Fibroblast of lung (primary cell): ENCODE results near the gene SRRD. TPM values are rescaled to one million over a fixed set of nuclear protein-coding genes. Genes with fewer than 3 reads are reported as not detected.
A peak's percentile ranks its signal among the peaks of the same experiment; 100 is the strongest.

ENCODE experiments used
- DNase-seq, 2 donors: peaks; one replicate each; pipeline versions ENCODE4 v3.0.0 to v3.0.0-alpha.2; 2010; ENCODE audit warnings: low read depth in 2 of 2
- H2AFZ ChIP-seq: 2 replicates; pipeline ENCODE4 v1.5.1; 2012; ENCODE audit warnings: low read length, control low read depth, inconsistent platforms
- H3K27ac ChIP-seq: 2 replicates; pipeline ENCODE4 v1.5.1; 2011; ENCODE audit warnings: low read length, control low read depth; ENCODE audit not compliant: insufficient read depth
- H3K27me3 ChIP-seq: 2 replicates; pipeline ENCODE4 v1.5.1; 2011; ENCODE audit warnings: mild to moderate bottlenecking, low read length; ENCODE audit not compliant: control insufficient read depth, insufficient read depth
- H3K36me3 ChIP-seq: 2 replicates; pipeline ENCODE4 v1.5.1; 2011; ENCODE audit warnings: low read length; ENCODE audit not compliant: control insufficient read depth, insufficient read depth
- H3K4me1 ChIP-seq: 2 replicates; pipeline ENCODE4 v1.5.1; 2011; ENCODE audit warnings: low read length; ENCODE audit not compliant: control insufficient read depth, insufficient read depth; ENCODE audit errors: extremely low read depth
- H3K4me2 ChIP-seq: 2 replicates; pipeline ENCODE4 v1.5.1; 2011; ENCODE audit warnings: low read length, control low read depth; ENCODE audit not compliant: insufficient read depth; ENCODE audit errors: extremely low read depth
- H3K4me3 ChIP-seq, 4 experiments: fragments of 200-600 bp in 1 of 4; sonication (generic) in 1 of 4; replicated peaks in 1 of 4; 2 replicates each; pipeline ENCODE4 v1.5.1; 2011 to 2016; ENCODE audit warnings: low read length in 4 of 4, low read depth in 3 of 4, mild to moderate bottlenecking in 3 of 4, control low read depth in 2 of 4, inconsistent platforms in 1 of 4, mixed read lengths in 1 of 4; ENCODE audit not compliant: insufficient read depth in 1 of 4; ENCODE audit errors: control extremely low read depth in 1 of 4
- H3K79me2 ChIP-seq: 2 replicates; pipeline ENCODE4 v1.5.1; 2012; ENCODE audit warnings: mild to moderate bottlenecking, low read length, inconsistent platforms; ENCODE audit not compliant: control insufficient read depth, insufficient read depth
- H3K9ac ChIP-seq: 2 replicates; pipeline ENCODE4 v1.5.1; 2011; ENCODE audit warnings: mild to moderate bottlenecking, low read length, control low read depth; ENCODE audit not compliant: insufficient read depth
- H3K9me3 ChIP-seq: 2 replicates; pipeline ENCODE4 v1.5.1; 2012; ENCODE audit warnings: low read depth, low read length; ENCODE audit not compliant: control insufficient read depth, insufficient read depth
- H4K20me1 ChIP-seq: 2 replicates; pipeline ENCODE4 v1.5.1; 2011; ENCODE audit warnings: low read length; ENCODE audit not compliant: control insufficient read depth, insufficient read depth; ENCODE audit errors: extremely low read depth
- EZH2 ChIP-seq: IDR thresholded peaks from 2 replicates; pipeline ENCODE4 v1.5.1; 2012; ENCODE audit warnings: low read length, control low read depth, mild to moderate bottlenecking; ENCODE audit errors: missing control alignments
- polyA plus RNA-seq, 2 donors: library from polyadenylated mRNA; depleted of rRNA in 1 of 2; stranded (reverse) in 1 of 2; unstranded in 1 of 2; fragments of >200 nt; gene quantifications; 2 replicates each; pipeline ENCODE4 v1.2.1, GENCODE V29; 2011 to 2012; ENCODE audit warnings: missing spikeins in 1 of 2
- total RNA-seq: library from RNA; depleted of rRNA; stranded (reverse); fragments of >200 nt; gene quantifications from 2 replicates; pipeline ENCODE4 v1.2.1, GENCODE V29; 2014
- TF ChIP-seq, protein P1 (sequence below), 2 donors: IDR thresholded peaks in 1 of 2; conservative IDR thresholded peaks in 1 of 2; 1 replicate in 1 of 2; 2 replicates in 1 of 2; pipeline ENCODE4 v1.5.1; 2011 to 2012; ENCODE audit warnings: low read length in 2 of 2, control low read depth in 1 of 2, inconsistent platforms in 1 of 2, low read depth in 1 of 2, mild to moderate bottlenecking in 1 of 2

Gene SRRD
- total and polyA plus RNA-seq, 2 donors (not counting 1 experiment from before 2014, with no cell fraction given), result 7.9 to 30.0 TPM

DNA sequence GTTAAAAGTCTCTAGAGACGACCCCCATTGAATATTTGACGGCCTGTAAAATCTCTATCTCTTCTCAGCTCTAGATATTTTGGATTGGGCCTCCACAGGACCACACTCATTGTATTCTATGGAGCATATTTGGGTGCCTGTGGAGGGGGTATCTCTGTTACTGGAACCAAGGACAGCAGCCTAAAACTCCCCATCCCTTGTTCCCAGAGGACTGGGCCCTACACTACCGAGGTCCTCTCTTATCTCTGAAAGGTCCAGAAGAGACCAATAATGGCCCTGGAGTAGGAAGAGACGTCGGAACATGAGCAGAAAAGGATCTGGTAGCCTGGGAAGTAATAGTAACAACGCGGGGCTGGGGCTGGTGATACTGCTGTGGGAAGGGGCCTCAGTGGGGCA lies 636 bp upstream of the SRRD start:
- peak overlapping the region; percentile 86 for H2AFZ ChIP-seq

DNA sequence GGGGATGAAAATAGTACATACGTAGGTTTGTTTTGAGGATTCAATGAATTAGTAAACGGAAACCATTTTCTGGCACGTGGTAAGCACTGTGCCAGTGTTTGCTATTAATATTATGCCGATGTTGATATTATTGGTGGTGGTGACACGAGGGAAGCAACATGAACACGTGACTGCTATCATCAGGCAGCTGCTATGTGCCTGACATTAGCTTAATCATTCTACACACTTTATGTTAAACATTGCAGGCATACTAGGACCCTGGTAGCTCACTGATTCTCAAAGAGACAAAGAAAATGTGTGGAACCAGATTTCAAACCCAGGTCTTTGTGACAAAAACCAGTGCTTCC lies 656 bp downstream of the SRRD start:
- TF ChIP-seq, protein P1, sequence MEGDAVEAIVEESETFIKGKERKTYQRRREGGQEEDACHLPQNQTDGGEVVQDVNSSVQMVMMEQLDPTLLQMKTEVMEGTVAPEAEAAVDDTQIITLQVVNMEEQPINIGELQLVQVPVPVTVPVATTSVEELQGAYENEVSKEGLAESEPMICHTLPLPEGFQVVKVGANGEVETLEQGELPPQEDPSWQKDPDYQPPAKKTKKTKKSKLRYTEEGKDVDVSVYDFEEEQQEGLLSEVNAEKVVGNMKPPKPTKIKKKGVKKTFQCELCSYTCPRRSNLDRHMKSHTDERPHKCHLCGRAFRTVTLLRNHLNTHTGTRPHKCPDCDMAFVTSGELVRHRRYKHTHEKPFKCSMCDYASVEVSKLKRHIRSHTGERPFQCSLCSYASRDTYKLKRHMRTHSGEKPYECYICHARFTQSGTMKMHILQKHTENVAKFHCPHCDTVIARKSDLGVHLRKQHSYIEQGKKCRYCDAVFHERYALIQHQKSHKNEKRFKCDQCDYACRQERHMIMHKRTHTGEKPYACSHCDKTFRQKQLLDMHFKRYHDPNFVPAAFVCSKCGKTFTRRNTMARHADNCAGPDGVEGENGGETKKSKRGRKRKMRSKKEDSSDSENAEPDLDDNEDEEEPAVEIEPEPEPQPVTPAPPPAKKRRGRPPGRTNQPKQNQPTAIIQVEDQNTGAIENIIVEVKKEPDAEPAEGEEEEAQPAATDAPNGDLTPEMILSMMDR (conservative IDR thresholded peaks at IDR 0.05 in 1 of 2, IDR thresholded peaks at IDR 0.05 in 1 of 2; ENCODE audit: low read depth in 1 of 2, low read length in 2 of 2), result no peak
- TF ChIP-seq EZH2, result no peak
- peak in 1 of 2 donors; percentile 23 for DNase-seq
- peaks cover 9% of the 10 kb centered on the region for H3K4me1 ChIP-seq
- H3K4me2 ChIP-seq, result peak overlapping the region; percentile 96
- H3K9me3 ChIP-seq, result no peaks in the 10 kb centered on the region
- H3K9ac ChIP-seq, result peak overlapping the region; percentile 21
- H3K27me3 ChIP-seq, result no peaks in the 10 kb centered on the region
- peak overlapping the region; percentile 77 to 96 (median 94) for H3K4me3 ChIP-seq
- no peaks in the 10 kb centered on the region for H4K20me1 ChIP-seq
- peaks cover 15% of the 10 kb centered on the region for H3K79me2 ChIP-seq
- H3K36me3 ChIP-seq, result peaks cover 4% of the 10 kb centered on the region
- peak overlapping the region; percentile 93 for H3K27ac ChIP-seq
- H2AFZ ChIP-seq, result peak overlapping the region; percentile 27

More for the DNA sequence above, 636 bp upstream of the SRRD start:
- H3K79me2 ChIP-seq, result peaks cover 15% of the 10 kb centered on the region
- peak overlapping the region; percentile 95 for H3K9ac ChIP-seq
- H3K4me1 ChIP-seq, result peaks cover 9% of the 10 kb centered on the region
- H4K20me1 ChIP-seq, result no peaks in the 10 kb centered on the region
- no peaks in the 10 kb centered on the region for H3K9me3 ChIP-seq
- H3K27ac ChIP-seq, result peak overlapping the region; percentile 93
- no peaks in the 10 kb centered on the region for H3K27me3 ChIP-seq
- H3K4me3 ChIP-seq, result peak overlapping the region; percentile 74 to 96 (median 85)
- TF ChIP-seq, protein P1 (conservative IDR thresholded peaks at IDR 0.05 in 1 of 2, IDR thresholded peaks at IDR 0.05 in 1 of 2; ENCODE audit: low read depth in 1 of 2, low read length in 2 of 2), result no peak
- TF ChIP-seq EZH2, result no peak
- peak in 1 of 2 donors; percentile 2 for DNase-seq
- H3K36me3 ChIP-seq, result peaks cover 3% of the 10 kb centered on the region
- H3K4me2 ChIP-seq, result peak overlapping the region; percentile 84

DNA sequence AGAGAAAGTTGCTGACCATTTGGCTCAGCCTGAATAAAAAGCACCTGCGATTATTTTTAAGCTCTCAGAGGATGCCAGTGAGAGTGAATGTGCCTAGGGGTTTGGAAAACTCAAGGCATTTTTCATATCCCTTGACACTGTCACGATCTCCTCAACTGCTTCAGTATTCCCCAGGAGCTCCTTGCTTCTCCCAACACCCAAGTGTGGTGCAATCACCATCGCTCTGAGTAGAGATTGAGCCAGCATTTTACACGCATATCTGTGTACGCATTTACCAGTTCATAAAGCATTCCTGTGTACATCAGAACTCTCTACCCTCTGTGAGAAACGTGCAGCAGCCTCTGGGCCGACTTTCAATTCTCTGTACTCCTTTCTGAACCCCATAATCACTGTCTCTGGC lies 1.3 kb downstream of the SRRD start:
- peak in 1 of 2 donors; percentile 5 for DNase-seq
- no peaks in the 10 kb centered on the region for H3K27me3 ChIP-seq
- H3K4me2 ChIP-seq, result peak overlapping the region; percentile 96
- H3K4me3 ChIP-seq, result peak overlapping the region in 3 of 4 experiments; percentile 77 to 96 (median 93)
- peaks cover 9% of the 10 kb centered on the region for H3K4me1 ChIP-seq
- peak overlapping the region; percentile 21 for H3K9ac ChIP-seq
- no peak for TF ChIP-seq EZH2
- TF ChIP-seq, protein P1 (conservative IDR thresholded peaks at IDR 0.05 in 1 of 2, IDR thresholded peaks at IDR 0.05 in 1 of 2; ENCODE audit: low read depth in 1 of 2, low read length in 2 of 2), result no peak
- H4K20me1 ChIP-seq, result no peaks in the 10 kb centered on the region
- H3K36me3 ChIP-seq, result peaks cover 6% of the 10 kb centered on the region
- H2AFZ ChIP-seq, result no peak overlapping the region
- no peaks in the 10 kb centered on the region for H3K9me3 ChIP-seq
- peak overlapping the region; percentile 93 for H3K27ac ChIP-seq
- peaks cover 15% of the 10 kb centered on the region for H3K79me2 ChIP-seq
